Glomerular visceral epithelial cell (primary cell): ENCODE measurements around the gene DDX47.
"Not testable (repeated sequence)": the region's sequence is repeated elsewhere in the genome, so short reads cannot be mapped to it uniquely, and the experiment has no call there.

ENCODE experiments used
- DNase-seq: peaks from one replicate; pipeline ENCODE4 v3.0.0-alpha.2; 2016; ENCODE audit errors: extremely low spot score

The DDX47 gene

DNA sequence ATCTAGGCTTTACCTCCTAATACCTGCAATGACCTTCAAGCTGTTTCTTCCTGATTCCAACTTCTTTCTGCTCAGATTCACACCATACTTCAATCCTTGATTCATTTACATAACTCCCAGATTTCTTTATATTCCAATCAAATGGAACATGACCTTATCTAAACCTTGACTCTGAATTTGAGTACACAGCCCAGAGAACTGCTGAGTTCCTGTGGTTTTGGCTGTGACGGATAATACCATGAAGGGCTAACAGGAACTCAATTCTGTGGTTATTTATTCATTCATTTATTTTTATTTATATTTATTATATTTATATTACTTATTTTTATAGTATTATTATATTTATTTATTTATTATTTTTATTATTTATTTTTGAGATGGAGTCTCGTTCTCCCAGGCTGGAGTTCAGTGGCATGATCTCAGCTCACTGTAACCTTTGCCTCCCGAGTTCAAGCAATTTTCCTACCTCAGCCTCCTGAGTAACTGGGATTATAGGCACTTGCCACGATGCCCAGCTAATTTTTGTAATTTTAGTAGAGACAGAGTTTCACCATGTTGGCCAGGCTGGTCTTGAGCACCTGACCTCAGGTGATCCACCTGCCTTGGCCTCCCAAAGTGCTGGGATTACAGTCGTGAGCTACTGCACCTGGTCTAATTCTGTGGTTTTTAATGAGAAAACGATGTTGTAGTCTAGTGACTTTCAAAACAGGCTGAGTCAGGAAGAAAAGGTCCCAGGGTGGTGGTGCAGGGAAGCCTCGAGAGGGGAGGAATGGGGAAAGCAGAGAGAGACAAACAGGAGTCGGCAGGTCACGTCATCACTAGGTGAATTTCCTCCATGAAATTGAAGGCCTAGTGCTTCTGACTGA, 16.0 kb upstream of the DDX47 start:
- DNase-seq = no peak

DNA sequence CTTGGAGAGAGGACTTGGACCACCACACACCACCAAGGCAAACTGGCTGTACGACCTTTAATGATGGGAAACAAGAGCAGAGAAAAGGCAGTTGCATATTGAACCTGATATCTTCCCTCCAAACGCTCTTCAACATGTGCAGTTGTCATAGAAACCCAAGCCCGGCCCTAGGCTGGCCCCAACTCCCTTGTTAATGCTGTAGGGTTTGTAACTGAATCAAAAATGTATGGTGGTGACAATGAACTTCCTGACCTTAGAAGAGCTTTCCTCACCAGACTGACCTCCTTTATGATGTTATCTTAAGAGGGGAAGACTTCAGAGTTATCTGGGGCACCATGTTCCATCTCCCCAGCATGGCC, 15.4 kb upstream of the DDX47 start:
- no peak for DNase-seq

DNA sequence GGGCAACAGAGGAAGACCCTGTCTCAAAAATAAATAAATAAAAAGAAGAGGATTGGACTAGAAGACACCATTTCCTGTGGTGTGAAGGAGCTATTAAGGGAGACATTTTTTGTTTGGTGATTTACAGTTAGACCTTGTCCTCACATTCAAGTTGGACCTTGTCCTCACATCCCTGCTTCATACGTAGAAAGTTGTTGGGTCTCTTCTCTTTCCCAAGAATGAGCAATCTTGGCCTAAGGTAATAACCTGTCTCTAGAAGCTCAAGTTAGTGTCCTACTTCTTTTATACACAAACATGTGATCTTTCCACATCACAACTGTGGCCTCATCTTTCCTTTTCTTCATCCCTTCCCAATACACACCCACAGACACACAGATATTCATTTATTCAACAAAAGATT, 14.7 kb upstream of the DDX47 start:
- DNase-seq = no peak

DNA sequence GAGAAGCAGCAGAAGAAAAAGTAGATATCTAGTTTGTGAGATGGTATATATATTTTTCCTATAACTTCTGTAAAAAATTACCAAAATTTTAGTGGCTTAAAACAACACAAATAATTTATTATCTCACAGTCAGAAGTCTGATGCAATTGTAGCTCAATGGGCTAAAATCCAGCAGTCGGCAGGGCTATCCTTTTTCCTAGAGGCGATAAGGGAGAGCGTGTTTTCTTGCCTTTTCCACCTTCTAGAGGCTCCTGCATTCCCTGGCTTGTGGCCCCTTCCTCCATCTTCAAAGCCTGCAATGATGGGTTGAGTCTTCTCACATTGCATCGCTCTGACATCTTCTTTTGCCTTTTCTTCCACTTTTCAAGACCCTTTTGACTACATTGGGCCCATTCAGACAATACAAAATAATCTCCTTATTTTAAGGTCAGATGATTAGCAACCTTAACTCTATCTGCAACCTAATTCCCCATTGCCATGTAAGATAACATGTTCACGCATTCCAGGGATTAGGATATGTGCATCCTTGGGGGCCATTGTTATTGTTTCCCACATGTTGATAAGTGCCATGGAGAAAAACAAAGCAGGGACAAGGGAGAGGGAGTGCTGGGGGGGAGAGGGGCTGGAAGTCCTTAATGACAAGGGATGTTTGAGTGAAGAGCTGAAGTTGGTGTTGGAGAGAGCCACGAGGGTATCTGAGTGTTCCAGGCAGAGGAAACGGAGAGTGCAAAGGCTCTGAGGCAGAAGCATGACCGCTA, 13.8 kb upstream of the DDX47 start:
- DNase-seq = no peak

DNA sequence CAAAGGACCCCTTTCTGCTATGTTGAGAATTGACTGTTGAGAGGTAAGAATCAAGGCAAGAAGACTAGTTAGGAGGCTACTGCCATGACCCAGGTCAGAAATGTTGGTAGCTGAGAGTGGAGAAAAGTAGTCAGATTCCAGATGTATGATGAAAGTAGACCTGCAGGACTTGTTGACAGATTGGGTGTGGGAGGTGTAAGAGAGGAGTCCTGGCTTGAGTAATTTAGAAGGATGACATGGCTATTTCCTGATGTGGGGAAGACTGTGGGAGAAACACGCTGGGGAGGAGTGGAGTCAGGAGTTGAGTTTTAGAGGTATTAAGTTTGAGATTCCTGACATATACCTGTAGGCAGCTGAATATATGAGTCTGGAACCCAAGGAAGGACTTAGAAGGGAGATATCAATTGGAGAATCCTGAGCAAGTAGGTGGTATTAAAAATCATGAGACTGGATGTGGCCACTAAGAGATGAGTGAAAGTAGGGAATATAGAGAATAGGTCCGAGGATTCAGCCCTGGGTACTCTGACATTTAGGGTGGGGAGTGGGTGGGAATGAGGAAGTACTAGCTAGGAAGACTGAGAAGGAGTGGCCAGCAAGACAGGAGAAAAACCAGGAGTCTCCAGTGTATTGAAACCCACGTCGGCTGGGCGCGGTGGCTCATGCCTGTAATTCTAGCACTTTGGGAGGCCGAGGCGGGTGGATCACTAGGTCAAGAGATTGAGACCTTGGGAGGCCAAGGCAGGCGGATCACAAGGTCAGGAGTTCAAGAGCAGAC, 12.6 kb upstream of the DDX47 start:
- no peak for DNase-seq

- DNase-seq = not testable (repeated sequence)
Measured at GRCh38 chr12:12801656-12802055, 11.5 kb upstream of the DDX47 start.

DNA sequence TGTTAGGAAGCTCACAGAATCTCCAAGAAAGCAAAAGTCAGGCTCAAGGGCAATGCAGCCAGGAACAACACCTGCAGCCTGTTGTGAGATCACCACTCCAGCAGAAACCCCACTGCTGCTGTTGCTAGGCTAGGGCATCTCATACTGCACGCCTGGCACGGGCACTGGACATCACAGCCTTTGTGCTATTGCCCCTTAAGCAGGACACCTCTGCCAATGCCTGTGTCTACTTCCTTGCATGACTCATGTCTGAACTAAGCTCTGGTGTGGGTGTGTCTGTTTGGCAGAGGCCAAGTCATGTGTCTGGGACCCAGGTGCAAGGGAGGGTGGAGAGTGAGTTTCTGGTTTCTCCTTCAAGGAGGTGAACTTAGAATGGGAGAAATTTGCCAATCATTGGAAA, 10.0 kb upstream of the DDX47 start:
- DNase-seq = peak; percentile 91

GRCh38 chr12:12804011-12804410, 9.1 kb upstream of the DDX47 start:
- DNase-seq = no peak

DNA sequence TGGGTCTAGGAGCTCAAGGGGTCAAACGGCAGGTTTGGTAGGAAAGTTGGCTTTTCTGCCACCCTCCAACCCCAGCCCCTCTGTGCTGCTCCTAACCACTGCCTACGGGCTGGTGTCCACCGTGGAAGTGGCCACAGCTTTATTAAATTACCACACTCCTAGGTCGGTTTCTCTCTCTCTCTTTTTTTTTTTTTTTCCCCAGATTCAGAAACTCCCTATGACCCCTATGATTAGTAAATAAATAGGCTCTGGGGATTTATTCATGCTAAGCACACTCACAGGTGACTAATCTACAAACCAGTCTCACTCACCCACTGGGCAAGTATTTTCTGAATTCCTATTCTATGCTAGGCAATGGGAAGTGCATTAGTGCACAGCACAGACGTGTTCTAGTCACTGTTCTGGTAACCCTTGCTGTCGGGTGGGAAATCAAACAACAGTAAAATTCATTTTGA, 8.7 kb upstream of the DDX47 start:
- DNase-seq = peak; percentile 69

- DNase-seq = no peak
Measured at GRCh38 chr12:12806784-12807516, 6.2 kb upstream of the DDX47 start.

GRCh38 chr12:12807517-12807903, 5.6 kb upstream of the DDX47 start:
- DNase-seq = not testable (repeated sequence)

DNA sequence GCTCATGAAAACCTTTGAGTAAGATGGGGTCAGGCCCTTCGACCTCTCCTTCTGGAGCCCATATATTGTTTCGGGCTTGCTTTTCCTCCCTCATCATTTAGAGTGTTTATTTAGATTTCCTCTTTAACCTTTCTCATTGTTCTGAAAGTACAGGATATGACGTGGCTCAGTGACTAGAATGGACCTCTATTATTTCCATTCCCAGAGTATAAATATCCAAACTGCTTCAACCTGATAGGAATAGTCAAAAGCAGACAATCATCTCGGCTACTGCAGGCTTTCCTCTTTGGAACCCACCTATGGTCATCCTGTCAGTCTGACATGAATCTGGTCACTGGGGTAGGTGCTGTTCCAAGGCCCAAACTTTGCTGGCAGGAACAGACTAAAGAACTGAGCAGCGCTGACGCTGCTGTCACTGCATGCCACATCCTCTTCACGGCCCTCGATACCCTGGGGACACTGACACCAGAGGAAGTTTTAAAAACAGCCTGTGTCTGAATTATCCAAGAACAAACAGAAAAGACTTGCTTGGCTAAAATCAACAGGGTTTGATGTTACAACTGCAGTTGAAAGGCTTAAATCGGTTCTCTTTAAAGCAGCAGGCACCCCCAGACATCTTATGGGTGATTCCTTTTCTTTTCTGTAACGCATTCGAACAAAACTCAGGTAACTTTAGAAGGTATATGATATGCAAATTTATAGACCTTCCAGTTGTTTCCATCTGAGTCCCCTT, 5.0 kb upstream of the DDX47 start:
- no peak for DNase-seq

DNA sequence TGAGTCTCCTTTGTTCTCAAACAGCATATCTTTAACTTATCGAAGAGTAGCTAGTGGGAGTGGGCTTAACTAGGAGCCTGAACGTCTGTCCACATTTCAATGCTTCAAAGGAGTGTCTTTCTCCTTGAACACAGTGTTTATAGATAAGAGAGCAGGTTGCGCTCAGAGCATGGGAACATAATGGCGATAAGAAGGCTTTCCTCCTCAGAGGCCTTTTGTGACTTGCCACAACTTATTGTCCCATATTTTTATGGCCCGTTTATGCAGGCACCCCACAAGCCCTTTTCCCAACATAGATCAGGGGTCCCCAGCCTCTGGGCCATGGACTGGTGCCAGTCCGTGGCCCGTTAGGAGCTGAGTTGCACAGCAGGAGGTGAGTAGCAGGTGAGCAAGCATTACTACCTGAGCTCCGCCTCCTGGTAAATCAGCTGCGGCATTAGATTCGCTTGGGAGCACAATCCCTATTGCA, 2.6 kb upstream of the DDX47 start:
- DNase-seq = no peak

GRCh38 chr12:12811343-12811742, 1.8 kb upstream of the DDX47 start:
- DNase-seq = no peak

- DNase-seq = no peak
Measured at GRCh38 chr12:12812174-12812573, 972 bp upstream of the DDX47 start.

DNA sequence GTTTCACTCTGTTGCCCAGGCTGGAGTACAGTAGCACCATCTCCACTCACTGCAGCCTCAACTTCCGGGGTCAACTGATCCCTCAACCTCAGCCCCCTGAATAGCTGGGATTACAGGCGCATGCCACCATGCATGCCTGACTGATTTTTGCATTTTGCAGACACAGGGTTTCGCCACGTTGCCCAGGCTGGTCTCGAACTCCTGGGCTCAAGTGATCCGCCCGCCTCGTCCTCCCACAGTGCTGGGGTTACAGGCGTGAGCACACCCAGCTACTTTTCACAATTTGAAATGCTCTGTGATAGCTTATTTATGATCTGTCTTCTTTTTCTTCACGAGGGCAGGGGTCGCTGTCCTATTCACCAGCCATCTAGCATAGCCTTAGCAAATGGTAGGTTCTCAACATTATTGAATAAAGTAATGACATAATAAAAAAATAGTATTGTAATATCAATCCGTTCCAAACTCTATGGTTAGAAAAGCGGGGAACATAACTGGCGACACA, 477 bp upstream of the DDX47 start:
- no peak for DNase-seq

DNA sequence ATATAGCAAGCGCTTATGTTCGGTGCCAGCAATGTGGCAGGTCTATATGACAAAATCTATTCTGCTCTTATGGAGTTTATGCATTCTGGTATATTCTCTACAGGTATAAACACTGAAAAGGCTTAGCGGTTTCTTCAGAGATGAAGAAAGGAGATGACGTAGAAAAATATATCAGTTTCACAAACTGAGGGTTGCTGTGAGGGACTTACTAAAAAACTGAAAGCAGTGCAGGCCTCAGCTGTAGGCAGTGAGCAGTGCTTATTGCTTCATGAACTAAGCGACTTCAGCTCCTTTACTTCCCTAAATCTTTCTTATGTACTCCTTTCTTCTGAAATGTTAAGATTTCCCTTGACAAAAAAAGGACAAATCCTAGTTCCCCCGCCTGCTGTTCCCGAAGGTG, 4.5 kb downstream of the DDX47 start:
- DNase-seq = no peak

DNA sequence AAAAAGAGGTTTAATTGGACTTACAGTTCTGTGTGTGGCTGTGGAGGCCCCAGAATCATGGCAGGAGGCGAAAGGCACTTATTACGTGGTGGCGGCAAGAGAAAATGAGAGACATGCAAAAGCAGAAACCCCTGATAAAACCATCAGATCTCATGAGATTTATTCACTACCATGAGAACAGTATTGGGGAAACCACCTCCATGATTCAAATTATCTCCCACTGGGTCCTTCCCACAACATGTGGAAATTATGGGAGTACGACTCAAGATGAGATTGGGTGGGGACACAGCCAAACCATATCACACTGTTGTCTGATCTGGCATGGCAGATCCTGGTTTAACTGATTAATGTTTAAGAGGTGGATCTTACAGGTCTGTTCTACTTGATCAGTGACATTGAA, 5.6 kb downstream of the DDX47 start:
- DNase-seq = peak; percentile 38

DNA sequence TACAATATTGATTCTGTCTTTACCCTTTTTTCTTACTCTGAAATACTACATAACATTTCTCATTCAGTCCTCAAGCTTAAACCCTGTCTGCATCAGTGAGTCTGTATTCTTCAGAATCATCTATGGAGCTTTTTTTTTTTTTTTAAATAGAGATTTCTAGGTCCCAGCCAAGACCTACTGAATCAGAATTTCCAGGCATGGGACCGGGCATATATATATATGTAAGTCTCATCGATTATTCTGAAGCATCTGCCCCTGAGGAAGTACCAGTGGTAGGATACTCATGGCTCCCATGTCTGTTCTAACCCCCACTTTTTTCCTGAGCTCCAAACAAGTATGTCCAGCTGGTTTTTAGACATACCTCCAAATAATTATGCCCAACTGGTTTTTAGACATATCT, 6.1 kb downstream of the DDX47 start:
- DNase-seq = no peak

DNA sequence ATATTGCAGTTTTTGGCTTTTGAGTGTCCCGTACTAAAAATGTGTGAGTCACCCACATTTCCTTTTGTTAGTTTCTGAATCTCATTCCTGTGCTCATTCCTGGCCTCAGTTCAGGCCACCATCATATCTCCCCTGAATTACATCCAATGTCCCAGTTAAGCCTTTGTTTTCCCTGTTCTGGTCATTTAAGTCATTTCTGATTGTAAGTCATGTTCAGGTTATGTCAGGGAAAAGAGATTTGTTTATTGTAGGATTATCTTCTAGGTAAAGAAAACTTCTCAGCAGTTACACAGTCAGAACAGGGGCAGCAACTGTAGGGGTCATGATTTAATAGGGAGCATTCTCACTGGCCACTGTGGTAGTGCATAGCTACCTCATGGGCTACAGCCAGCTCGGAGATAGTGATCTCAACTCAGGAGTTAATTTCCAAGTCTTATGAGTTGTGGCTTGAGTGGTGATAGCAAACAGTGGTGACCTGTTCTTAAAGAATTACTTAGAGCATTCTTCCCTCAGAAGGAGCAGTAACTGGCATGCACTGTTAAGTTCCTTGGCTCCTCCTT, 6.7 kb downstream of the DDX47 start:
- DNase-seq = peak; percentile 92
